Parathyroid adenoma (tissue), 2 donors: ENCODE data around the gene BFSP2.
A peak's percentile ranks its signal among the peaks of the same experiment; 100 is the strongest.

Experiments used
- H2AFZ ChIP-seq: fragments of 300-600 bp; sonication (generic); one replicate; pipeline ENCODE4 v1.7.0; 2017; ENCODE audit warnings: antibody characterized with exemption, mild to moderate bottlenecking
- H3K27ac ChIP-seq: fragments of 300-600 bp; sonication (generic); one replicate; pipeline ENCODE4 v1.7.0; 2017
- H3K27me3 ChIP-seq: fragments of 300-600 bp; sonication (generic); one replicate; pipeline ENCODE4 v1.7.0; 2017; ENCODE audit warnings: low read length; ENCODE audit not compliant: control insufficient read depth, insufficient read depth
- H3K36me3 ChIP-seq: fragments of 300-600 bp; sonication (generic); one replicate; pipeline ENCODE4 v1.7.0; 2017; ENCODE audit warnings: low read length; ENCODE audit not compliant: control insufficient read depth, insufficient read depth
- H3K4me1 ChIP-seq: fragments of 300-600 bp; sonication (generic); one replicate; pipeline ENCODE4 v1.7.0; 2017; ENCODE audit warnings: control low read depth
- H3K4me2 ChIP-seq: fragments of 300-600 bp; sonication (generic); one replicate; pipeline ENCODE4 v1.7.0; 2017; ENCODE audit warnings: low read length
- H3K4me3 ChIP-seq: fragments of 300-600 bp; sonication (generic); one replicate; pipeline ENCODE4 v1.7.0; 2017; ENCODE audit warnings: low read depth, low read length
- H3K79me2 ChIP-seq: fragments of 300-600 bp; sonication (generic); one replicate; pipeline ENCODE4 v1.7.0; 2017; ENCODE audit warnings: control low read depth
- H3K9ac ChIP-seq: fragments of 300-600 bp; sonication (generic); one replicate; pipeline ENCODE4 v1.7.0; 2017; ENCODE audit warnings: mild to moderate bottlenecking
- H3K9me3 ChIP-seq: fragments of 300-600 bp; sonication (generic); one replicate; pipeline ENCODE4 v1.7.0; 2017; ENCODE audit warnings: low read length; ENCODE audit not compliant: control insufficient read depth
- CTCF ChIP-seq: fragments of 300-600 bp; sonication (generic); IDR thresholded peaks from one replicate; pipeline ENCODE4 v1.7.0; 2017; ENCODE audit warnings: antibody characterized with exemption, mild to moderate bottlenecking
- donor health status: primary hyperparathyroidism.

The BFSP2 gene

GRCh38 chr3:133375403-133375745 lies 24.5 kb upstream of the BFSP2 start:
- Histone ChIP-seq H2AFZ (no peak overlapping the region), H3K9ac (no peak overlapping the region), H3K27me3 (no peaks in the 10 kb centered on the region), H3K27ac (no peak overlapping the region), H3K4me1 (no peaks in the 10 kb centered on the region), H3K9me3 (no peaks in the 10 kb centered on the region), H3K79me2 (no peaks in the 10 kb centered on the region), H3K36me3 (no peaks in the 10 kb centered on the region), H3K4me2 (no peak overlapping the region), H3K4me3 (no peak overlapping the region)
- no peak for TF ChIP-seq CTCF

- no peaks in the 10 kb centered on the region for H3K79me2 ChIP-seq
- no peaks in the 10 kb centered on the region for H3K9me3 ChIP-seq
- no peaks in the 10 kb centered on the region for H3K36me3 ChIP-seq
- no peak overlapping the region for H2AFZ ChIP-seq
- H3K4me2 ChIP-seq: no peak overlapping the region
- no peak overlapping the region for H3K9ac ChIP-seq
- H3K27ac ChIP-seq: no peak overlapping the region
- no peak overlapping the region for H3K4me3 ChIP-seq
- H3K27me3 ChIP-seq: no peaks in the 10 kb centered on the region
- no peaks in the 10 kb centered on the region for H3K4me1 ChIP-seq
- no peak for TF ChIP-seq CTCF
These were observed 23.0 kb upstream of the BFSP2 start for GRCh38 chr3:133376810-133377209.

GRCh38 chr3:133377396-133377795 lies 22.5 kb upstream of the BFSP2 start:
- no peaks in the 10 kb centered on the region for H3K4me1 ChIP-seq
- no peaks in the 10 kb centered on the region for H3K27me3 ChIP-seq
- TF ChIP-seq CTCF: peak; percentile 12
- H3K9ac ChIP-seq: no peak overlapping the region
- H3K4me2 ChIP-seq: no peak overlapping the region
- no peaks in the 10 kb centered on the region for H3K9me3 ChIP-seq
- no peak overlapping the region for H2AFZ ChIP-seq
- no peak overlapping the region for H3K27ac ChIP-seq
- H3K4me3 ChIP-seq: no peak overlapping the region
- H3K36me3 ChIP-seq: no peaks in the 10 kb centered on the region
- no peaks in the 10 kb centered on the region for H3K79me2 ChIP-seq

- Histone ChIP-seq H3K27me3 (no peaks in the 10 kb centered on the region), H3K4me2 (no peak overlapping the region), H3K4me1 (peaks cover 3% of the 10 kb centered on the region), H3K27ac (no peak overlapping the region), H3K36me3 (no peaks in the 10 kb centered on the region), H3K4me3 (no peak overlapping the region), H3K9me3 (no peaks in the 10 kb centered on the region), H3K9ac (no peak overlapping the region), H3K79me2 (no peaks in the 10 kb centered on the region), H2AFZ (no peak overlapping the region)
- TF ChIP-seq CTCF: no peak
These were observed 19.9 kb upstream of the BFSP2 start for GRCh38 chr3:133379926-133380325.

GRCh38 chr3:133380481-133381225 lies 19.2 kb upstream of the BFSP2 start:
- no peak overlapping the region for H3K4me2 ChIP-seq
- H3K9ac ChIP-seq: no peak overlapping the region
- H3K4me1 ChIP-seq: peaks cover 3% of the 10 kb centered on the region
- H3K27ac ChIP-seq: no peak overlapping the region
- no peak overlapping the region for H2AFZ ChIP-seq
- H3K79me2 ChIP-seq: no peaks in the 10 kb centered on the region
- H3K27me3 ChIP-seq: no peaks in the 10 kb centered on the region
- H3K36me3 ChIP-seq: no peaks in the 10 kb centered on the region
- no peak for TF ChIP-seq CTCF
- H3K4me3 ChIP-seq: no peak overlapping the region
- H3K9me3 ChIP-seq: no peaks in the 10 kb centered on the region
